ENCODE results near the gene IFNAR1.
A peak's percentile ranks its signal among the peaks of the same experiment; 100 is the strongest.
"Not testable (repeated sequence)": the region's sequence is repeated elsewhere in the genome, so short reads cannot be mapped to it uniquely, and the experiment has no call there.

IFNAR1 gene

DNA sequence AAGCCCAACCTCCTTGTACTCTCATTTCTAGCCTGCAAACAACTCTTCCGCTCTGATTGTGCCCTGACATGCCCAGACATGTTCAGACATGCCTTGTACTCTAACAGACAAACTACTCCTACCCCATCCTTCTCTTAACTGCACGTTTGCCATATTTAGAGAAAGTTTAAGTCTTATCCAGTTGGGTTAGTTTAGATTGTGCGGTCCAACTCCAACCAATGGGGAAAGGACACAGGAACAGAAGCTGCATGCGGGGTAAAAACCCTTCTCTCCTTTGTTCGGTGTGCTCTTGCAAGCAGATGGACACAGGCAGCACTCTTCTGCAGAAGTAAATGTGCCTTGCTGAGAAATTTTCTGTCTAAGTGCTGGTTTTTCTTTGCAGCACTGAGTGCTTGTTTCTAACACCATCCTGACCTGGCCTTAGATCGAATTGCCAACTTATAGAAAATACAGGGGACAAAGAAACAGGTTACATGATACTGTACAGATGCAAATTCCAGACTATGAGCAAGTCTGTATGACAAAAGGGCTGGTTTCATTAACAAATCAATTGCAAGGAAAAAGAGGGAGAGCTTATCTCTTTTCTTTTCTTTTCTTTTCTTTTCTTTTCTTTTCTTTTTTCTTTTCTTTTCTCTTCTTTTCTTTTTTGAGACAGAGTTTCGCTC lies 42.7 kb downstream of the IFNAR1 start:
- DNase-seq (ENCODE audit: low spot score in 2 of 2): peak; percentile 18 to 53
- Histone ChIP-seq H3K4me3 (no peak overlapping the region), H3K36me3 (replicated peaks) (no peaks in the 10 kb centered on the region), H3K27me3 (ENCODE audit: low read depth) (no peaks in the 10 kb centered on the region), H3K9me3 (peaks cover 23% of the 10 kb centered on the region), H3K4me1 (peaks cover under 1% of the 10 kb centered on the region)
- in situ Hi-C loops (cut with MboI; ENCODE audit: low sequenced_read_pairs): no loop called here

DNA sequence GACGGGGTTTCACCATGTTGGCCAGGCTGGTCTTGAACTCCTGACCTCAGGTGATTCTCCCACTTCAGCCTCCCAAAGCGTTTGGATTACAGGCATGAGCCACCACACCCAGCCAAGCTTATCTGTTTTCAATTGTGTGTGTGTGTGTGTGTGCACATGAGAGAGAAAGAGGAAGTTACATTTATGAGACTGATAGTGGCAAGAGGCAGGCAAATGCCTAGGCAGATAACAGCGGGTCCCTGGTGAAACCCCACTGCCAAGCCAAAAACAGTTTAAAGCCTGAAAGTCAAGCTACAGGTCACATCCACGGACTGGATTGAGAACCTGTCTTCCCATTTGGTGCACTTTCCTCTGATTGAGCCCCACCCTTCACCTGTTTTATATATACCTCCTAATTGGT lies 43.4 kb downstream of the IFNAR1 start:
- Histone ChIP-seq H3K9me3 (peaks cover 23% of the 10 kb centered on the region), H3K27me3 (ENCODE audit: low read depth) (no peaks in the 10 kb centered on the region), H3K36me3 (replicated peaks) (no peaks in the 10 kb centered on the region), H3K4me3 (no peak overlapping the region), H3K4me1 (no peaks in the 10 kb centered on the region)
- in situ Hi-C loops (cut with MboI; ENCODE audit: low sequenced_read_pairs): no loop called here
- no peak for DNase-seq (ENCODE audit: low spot score in 2 of 2)

DNA sequence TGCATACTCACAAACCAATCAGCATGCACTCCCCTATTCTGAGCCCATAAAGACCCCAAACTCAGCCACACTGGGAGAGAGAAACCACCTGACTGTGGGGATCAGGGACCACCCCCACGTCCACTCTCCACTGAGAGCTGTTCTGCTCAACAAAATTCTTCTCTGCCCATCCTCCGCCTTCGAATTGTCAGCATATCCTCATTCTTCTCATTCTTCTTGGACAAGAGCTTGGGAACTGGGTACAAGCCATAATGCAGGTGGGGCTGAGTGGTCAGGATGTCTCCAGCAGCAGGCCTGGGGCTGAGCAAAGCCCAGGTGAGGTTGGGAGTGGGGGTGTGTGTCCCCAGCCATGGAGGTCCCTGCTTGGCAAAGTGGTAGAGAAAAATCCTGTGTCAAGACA lies 43.8 kb downstream of the IFNAR1 start:
- H3K4me3 ChIP-seq: no peak overlapping the region
- in situ Hi-C loops (cut with MboI; ENCODE audit: low sequenced_read_pairs): no loop called here
- no peaks in the 10 kb centered on the region for H3K36me3 ChIP-seq (replicated peaks)

DNA sequence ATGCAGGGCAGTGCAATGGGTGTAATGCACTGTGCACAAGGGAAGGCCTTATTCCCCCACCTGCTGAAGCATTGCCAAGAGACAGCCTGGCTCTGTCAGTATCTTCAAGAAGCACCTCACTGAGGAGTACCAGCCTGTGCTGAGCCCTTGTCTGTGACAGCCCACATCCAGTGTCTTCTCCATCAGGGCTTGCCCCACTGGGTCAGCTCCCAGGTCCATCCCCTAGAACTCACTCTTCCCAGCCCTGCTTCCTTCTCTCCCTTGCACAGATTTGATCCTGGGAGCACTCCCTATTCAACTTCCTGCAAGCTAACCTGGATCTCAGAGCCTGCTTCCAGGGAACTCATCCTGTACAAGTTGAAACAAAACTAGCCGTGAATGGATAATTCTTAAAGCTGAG lies 44.8 kb downstream of the IFNAR1 start:
- DNase-seq (ENCODE audit: low spot score in 2 of 2): no peak
- in situ Hi-C loops (cut with MboI; ENCODE audit: low sequenced_read_pairs): no loop called here
- Histone ChIP-seq H3K36me3 (replicated peaks) (no peaks in the 10 kb centered on the region), H3K9me3 (peaks cover 23% of the 10 kb centered on the region), H3K4me1 (no peaks in the 10 kb centered on the region), H3K4me3 (no peak overlapping the region), H3K27me3 (ENCODE audit: low read depth) (no peaks in the 10 kb centered on the region)

More for the DNA sequence above, 43.8 kb downstream of the IFNAR1 start:
- Histone ChIP-seq H3K27me3 (ENCODE audit: low read depth) (no peaks in the 10 kb centered on the region), H3K4me1 (no peaks in the 10 kb centered on the region), H3K9me3 (peaks cover 23% of the 10 kb centered on the region)
- no peak for DNase-seq (ENCODE audit: low spot score in 2 of 2)

DNA sequence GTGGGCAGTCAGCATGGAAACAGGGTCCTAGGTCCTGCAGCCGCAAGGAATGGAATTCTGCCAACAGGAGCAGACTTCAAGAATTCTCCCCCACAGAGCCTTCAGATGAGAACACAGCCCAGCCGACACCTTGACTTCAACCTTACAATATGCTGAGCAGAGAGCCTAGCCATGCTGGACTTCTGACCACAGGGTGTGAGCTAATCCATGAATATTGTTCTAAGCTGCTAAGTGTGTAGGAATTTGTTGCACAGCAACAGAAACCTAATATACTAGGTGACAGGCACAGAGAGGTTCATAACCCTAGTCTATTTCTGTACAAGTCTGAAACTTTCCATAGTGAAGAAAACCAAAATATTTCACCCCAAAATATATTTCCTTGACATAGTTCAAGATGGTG lies 45.5 kb downstream of the IFNAR1 start:
- peaks cover 23% of the 10 kb centered on the region for H3K9me3 ChIP-seq

DNA sequence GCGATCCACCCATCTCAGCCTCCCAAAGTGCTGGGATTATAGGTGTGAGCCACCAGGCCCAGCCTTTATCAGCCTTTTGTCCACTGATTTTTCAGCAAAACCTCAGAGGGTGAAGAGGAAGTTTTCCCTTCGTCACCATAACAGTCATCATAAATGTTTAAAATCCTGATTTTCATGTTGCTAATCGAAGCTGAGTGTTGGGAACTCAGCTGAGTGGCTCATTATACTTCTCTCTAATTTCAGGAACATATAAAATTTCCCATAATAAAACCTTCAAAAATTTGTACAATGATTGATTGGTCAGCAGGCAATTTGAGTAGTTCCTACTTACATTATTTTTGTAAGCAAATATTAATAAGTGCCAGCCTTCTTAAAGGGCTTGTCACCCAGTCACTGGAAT lies 46.6 kb downstream of the IFNAR1 start:
- peaks cover 22% of the 10 kb centered on the region for H3K9me3 ChIP-seq
- no peak for DNase-seq (ENCODE audit: low spot score in 2 of 2)
- in situ Hi-C loops (cut with MboI; ENCODE audit: low sequenced_read_pairs): no loop called here
- H3K4me1 ChIP-seq: no peaks in the 10 kb centered on the region
- peaks cover 4% of the 10 kb centered on the region; the same call in 1 of the 2 replicates for H3K27me3 ChIP-seq (ENCODE audit: low read depth)
- H3K36me3 ChIP-seq (replicated peaks): no peaks in the 10 kb centered on the region
- no peak overlapping the region for H3K4me3 ChIP-seq

More for the DNA sequence above, 45.5 kb downstream of the IFNAR1 start:
- no peak overlapping the region for H3K4me3 ChIP-seq
- DNase-seq (ENCODE audit: low spot score in 2 of 2): no peak
- no peaks in the 10 kb centered on the region for H3K36me3 ChIP-seq (replicated peaks)
- in situ Hi-C loops (cut with MboI; ENCODE audit: low sequenced_read_pairs): no loop called here
- H3K4me1 ChIP-seq: no peaks in the 10 kb centered on the region
- no peaks in the 10 kb centered on the region for H3K27me3 ChIP-seq (ENCODE audit: low read depth)

GRCh38 chr21:33372582-33372981 lies 47.8 kb downstream of the IFNAR1 start:
- Histone ChIP-seq H3K9me3 (peaks cover 10% of the 10 kb centered on the region), H3K4me1 (no peaks in the 10 kb centered on the region), H3K4me3 (no peak overlapping the region), H3K36me3 (replicated peaks) (no peaks in the 10 kb centered on the region), H3K27me3 (ENCODE audit: low read depth) (peaks cover 6% of the 10 kb centered on the region)
- DNase-seq (ENCODE audit: low spot score in 2 of 2): no peak
- in situ Hi-C loops (cut with MboI; ENCODE audit: low sequenced_read_pairs): no loop called here

DNA sequence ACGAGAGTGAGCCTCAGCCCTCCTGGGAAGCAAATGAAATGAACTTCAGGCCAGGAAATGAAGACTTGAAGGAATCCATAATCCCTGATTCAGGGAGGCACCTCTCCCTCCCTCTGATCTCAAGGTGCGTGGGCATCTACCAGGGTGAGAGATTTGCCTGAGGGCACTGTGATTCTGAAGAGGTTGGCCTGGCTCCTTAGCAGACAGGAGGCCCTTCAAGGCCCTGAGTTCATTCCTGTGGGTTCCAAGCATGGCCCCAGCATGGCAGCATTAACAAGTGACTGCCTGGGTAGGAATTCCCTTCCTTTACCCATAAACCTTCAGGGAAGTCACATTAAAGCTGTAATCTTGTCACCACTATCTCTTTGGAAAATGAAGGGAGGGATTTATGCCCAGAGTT lies 48.7 kb downstream of the IFNAR1 start:
- Histone ChIP-seq H3K36me3 (replicated peaks) (no peaks in the 10 kb centered on the region), H3K4me3 (no peak overlapping the region), H3K9me3 (peaks cover 2% of the 10 kb centered on the region), H3K4me1 (no peaks in the 10 kb centered on the region), H3K27me3 (ENCODE audit: low read depth) (peaks cover 6% of the 10 kb centered on the region)
- in situ Hi-C loops (cut with MboI; ENCODE audit: low sequenced_read_pairs): no loop called here
- DNase-seq (ENCODE audit: low spot score in 2 of 2): no peak

- Histone ChIP-seq H3K36me3 (replicated peaks) (no peaks in the 10 kb centered on the region), H3K4me1 (no peaks in the 10 kb centered on the region), H3K4me3 (no peak overlapping the region), H3K27me3 (ENCODE audit: low read depth) (peaks cover 6% of the 10 kb centered on the region), H3K9me3 (no peaks in the 10 kb centered on the region)
- in situ Hi-C loops (cut with MboI; ENCODE audit: low sequenced_read_pairs): no loop called here
- no peak for DNase-seq (ENCODE audit: low spot score in 2 of 2)
These were observed 49.3 kb downstream of the IFNAR1 start for GRCh38 chr21:33374080-33374449.

- peak; percentile 36 to 57 for DNase-seq (ENCODE audit: low spot score in 2 of 2)
- Histone ChIP-seq H3K36me3 (replicated peaks) (no peaks in the 10 kb centered on the region), H3K27me3 (ENCODE audit: low read depth) (peaks cover 6% of the 10 kb centered on the region), H3K4me1 (no peaks in the 10 kb centered on the region), H3K9me3 (no peaks in the 10 kb centered on the region), H3K4me3 (no peak overlapping the region)
- in situ Hi-C loops (cut with MboI; ENCODE audit: low sequenced_read_pairs): no loop called here
These were observed 49.8 kb downstream of the IFNAR1 start for GRCh38 chr21:33374450-33375096.

GRCh38 chr21:33375101-33375644 lies 50.4 kb downstream of the IFNAR1 start:
- Histone ChIP-seq H3K9me3 (no peaks in the 10 kb centered on the region), H3K4me3 (no peak overlapping the region)

DNA sequence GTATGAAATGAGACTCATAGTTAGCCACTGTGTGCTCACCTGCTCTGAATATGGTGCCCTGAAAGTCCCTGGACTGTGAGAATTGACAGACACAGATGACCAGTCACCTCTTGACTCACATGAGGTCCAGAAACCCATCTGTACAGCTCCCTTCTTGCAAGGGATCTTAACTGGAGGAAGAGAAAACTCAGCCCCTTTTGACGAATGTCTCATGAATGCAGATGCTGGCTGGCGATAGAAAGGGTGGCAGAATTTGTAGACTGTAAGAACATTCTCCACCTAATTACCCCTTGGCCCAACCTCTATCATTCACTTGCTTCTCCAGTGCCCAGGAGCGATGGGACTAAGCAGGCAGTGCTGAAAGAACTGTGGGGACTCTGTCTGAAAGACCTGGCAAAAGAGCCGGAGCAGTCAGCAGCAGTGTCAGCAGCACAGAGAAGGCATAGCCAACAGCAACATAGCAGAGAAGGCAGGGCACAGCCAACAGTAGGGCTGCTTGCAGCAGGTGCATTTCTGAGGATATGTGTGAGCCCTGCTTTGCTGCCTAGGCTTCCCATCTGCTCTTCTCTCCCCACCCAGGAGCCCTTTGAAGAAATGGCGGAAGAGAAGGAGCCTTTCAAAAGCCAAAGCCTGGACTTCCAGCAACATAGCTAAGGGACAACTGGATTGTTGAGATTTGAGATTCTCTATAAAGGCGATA lies 52.6 kb downstream of the IFNAR1 start:
- in situ Hi-C loops (cut with MboI; ENCODE audit: low sequenced_read_pairs): no loop called here
- no peaks in the 10 kb centered on the region for H3K4me1 ChIP-seq

More at GRCh38 chr21:33375101-33375644, 50.4 kb downstream of the IFNAR1 start:
- Histone ChIP-seq H3K36me3 (replicated peaks) (no peaks in the 10 kb centered on the region), H3K27me3 (ENCODE audit: low read depth) (peaks cover 6% of the 10 kb centered on the region), H3K4me1 (no peaks in the 10 kb centered on the region)
- no peak for DNase-seq (ENCODE audit: low spot score in 2 of 2)
- in situ Hi-C loops (cut with MboI; ENCODE audit: low sequenced_read_pairs): no loop called here

GRCh38 chr21:33378081-33378480 lies 53.3 kb downstream of the IFNAR1 start:
- Histone ChIP-seq H3K27me3 (ENCODE audit: low read depth) (peaks cover 6% of the 10 kb centered on the region), H3K36me3 (replicated peaks) (no peaks in the 10 kb centered on the region), H3K4me1 (peaks cover 2% of the 10 kb centered on the region; the same call in 1 of the 2 replicates), H3K9me3 (no peaks in the 10 kb centered on the region), H3K4me3 (no peak overlapping the region)
- DNase-seq (ENCODE audit: low spot score in 2 of 2): no peak
- in situ Hi-C loops (cut with MboI; ENCODE audit: low sequenced_read_pairs): no loop called here

More for the DNA sequence above, 52.6 kb downstream of the IFNAR1 start:
- DNase-seq (ENCODE audit: low spot score in 2 of 2): no peak
- Histone ChIP-seq H3K4me3 (no peak overlapping the region), H3K9me3 (no peaks in the 10 kb centered on the region), H3K36me3 (replicated peaks) (no peaks in the 10 kb centered on the region), H3K27me3 (ENCODE audit: low read depth) (peaks cover 6% of the 10 kb centered on the region)

GRCh38 chr21:33379934-33380333 lies 55.2 kb downstream of the IFNAR1 start:
- H3K27me3 ChIP-seq (ENCODE audit: low read depth); H3K4me3 ChIP-seq; H3K36me3 ChIP-seq (replicated peaks); H3K4me1 ChIP-seq; H3K9me3 ChIP-seq; DNase-seq (ENCODE audit: low spot score in 2 of 2); in situ Hi-C loops (cut with MboI; ENCODE audit: low sequenced_read_pairs): not testable (repeated sequence)
